Stimulated activated CD4-positive, alpha-beta T cell treated with anti-CD3 and anti-CD28 coated beads, Interleukin-12 subunit alpha, Interleukin-12 subunit beta, amount 100 ng/mL, for 24 hours (primary cell): ENCODE data around the gene ARHGEF17.
A peak's percentile ranks its signal among the peaks of the same experiment; 100 is the strongest.

Experiments used
- DNase-seq, 2 experiments: peaks; one replicate each; pipeline ENCODE4 v3.0.0-alpha.2; 2020; ENCODE audit warnings: low read depth in 2 of 2

Gene ARHGEF17

DNA sequence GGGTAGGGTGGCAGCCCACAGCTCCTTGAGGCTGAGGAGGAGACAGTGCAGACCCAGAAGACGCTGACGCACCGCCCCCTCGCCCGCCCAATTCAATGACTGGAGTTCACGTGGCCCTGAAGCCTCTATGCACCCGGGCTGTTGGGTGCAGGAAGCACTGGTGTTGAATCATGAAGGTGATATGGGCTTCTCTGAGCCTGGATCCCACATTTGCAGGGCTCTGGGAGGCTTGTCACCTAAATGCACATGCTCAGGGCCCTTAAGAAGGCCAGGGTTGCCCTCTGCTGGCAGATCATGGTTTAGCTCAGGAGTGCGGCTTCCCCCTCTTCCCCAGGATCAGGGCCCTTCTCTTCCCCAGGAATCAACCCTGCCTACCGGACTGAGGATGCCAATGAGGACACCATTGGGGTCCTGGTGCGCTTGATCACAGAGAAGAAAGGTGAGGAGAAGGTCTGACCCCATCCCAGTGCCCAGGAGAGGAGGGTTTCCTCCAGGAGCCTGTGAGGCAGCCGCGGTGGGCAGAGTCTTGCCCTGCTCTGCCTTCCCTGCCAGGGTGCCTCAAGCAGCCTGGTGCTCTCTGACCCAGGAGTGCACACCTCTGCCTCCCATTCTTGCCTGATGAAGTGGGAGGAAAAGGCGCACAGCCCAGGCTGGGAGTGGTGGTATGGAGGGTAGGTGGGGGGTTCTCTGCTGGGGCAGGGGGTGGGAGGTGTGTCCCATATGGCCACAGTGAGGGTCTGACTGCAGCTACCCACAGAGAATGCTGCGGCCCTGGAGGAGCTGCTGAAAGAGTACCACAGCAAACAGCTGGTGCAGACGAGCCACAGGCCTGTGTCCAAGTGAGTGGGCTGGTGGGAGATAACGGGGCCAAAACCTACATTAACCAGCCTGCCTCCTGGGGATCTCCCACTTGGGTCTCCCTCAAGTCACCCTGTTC, 85.7 kb downstream of the ARHGEF17 start:
- DNase-seq = peak; percentile 19 to 55

GRCh38 chr11:73394416-73395296, 86.6 kb downstream of the ARHGEF17 start:
- DNase-seq = no peak

- no peak for DNase-seq
Observed at GRCh38 chr11:73395297-73396208, 87.5 kb downstream of the ARHGEF17 start.

GRCh38 chr11:73396251-73396930, 88.3 kb downstream of the ARHGEF17 start:
- no peak for DNase-seq

DNA sequence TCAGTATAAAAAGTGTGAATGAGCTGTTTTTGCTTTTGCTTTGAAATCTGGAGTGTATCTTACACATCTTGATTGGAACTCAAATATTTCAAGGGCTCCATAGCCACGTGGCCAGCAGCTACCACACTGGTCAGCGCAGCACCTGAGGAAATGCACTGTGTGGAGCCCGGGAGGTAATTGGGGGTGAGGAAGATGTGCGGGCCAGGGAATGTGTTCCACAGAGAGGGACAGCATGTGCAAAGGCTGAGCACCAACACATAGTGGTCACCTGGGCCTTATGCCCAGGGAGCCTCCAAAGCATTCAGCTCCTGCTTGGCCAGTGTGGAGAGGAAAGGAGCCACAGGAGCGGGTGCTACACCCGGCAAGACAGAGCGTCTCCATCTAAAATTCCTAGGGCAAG, 88.9 kb downstream of the ARHGEF17 start:
- DNase-seq = no peak

GRCh38 chr11:73397468-73398131, 89.5 kb downstream of the ARHGEF17 start:
- DNase-seq = no peak

DNA sequence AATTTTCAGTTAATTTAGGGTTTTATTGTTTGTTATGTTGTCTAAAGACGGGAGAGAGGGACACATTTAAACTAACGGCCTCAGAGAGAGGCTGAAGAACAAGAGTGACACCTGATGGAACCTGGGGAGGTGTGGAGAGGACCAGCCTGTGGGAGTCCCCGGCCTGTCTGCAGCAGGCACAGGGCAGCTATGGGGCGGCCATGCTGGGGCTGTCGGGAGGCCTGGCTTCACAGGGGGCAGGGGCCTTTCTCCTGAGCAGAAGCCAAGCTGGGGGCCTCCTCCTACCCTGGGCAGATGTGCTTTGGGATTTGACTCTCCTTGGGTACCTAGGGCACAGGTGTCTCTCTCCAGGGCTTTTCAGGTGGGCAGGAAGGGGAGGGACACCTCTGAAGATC, 90.1 kb downstream of the ARHGEF17 start:
- DNase-seq = no peak

DNA sequence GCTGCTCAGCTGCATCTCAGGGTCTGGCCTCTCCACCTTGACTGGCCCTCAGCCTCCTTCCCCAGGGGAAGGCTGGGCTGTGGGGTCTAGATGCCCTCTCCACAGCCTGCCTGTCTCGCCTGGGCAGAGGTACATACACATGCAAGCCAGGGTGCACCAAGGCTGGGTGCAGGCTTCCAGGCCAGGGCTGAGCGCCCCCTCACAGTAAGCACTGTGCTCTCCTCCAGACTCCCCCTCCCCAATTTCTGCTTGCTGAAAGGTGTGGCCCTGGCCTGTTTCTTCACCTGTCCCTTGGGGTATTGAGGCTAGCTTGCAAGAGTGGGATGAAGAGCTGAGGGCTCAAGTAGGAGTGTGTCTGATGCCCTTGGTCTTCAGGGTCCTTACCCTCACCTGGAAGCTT, 90.6 kb downstream of the ARHGEF17 start:
- no peak for DNase-seq

GRCh38 chr11:73399159-73399590, 91.1 kb downstream of the ARHGEF17 start:
- DNase-seq = no peak

- no peak for DNase-seq
Observed at GRCh38 chr11:73399636-73400035, 91.6 kb downstream of the ARHGEF17 start.

- no peak for DNase-seq
Observed at GRCh38 chr11:73400293-73400692, 92.2 kb downstream of the ARHGEF17 start.

DNA sequence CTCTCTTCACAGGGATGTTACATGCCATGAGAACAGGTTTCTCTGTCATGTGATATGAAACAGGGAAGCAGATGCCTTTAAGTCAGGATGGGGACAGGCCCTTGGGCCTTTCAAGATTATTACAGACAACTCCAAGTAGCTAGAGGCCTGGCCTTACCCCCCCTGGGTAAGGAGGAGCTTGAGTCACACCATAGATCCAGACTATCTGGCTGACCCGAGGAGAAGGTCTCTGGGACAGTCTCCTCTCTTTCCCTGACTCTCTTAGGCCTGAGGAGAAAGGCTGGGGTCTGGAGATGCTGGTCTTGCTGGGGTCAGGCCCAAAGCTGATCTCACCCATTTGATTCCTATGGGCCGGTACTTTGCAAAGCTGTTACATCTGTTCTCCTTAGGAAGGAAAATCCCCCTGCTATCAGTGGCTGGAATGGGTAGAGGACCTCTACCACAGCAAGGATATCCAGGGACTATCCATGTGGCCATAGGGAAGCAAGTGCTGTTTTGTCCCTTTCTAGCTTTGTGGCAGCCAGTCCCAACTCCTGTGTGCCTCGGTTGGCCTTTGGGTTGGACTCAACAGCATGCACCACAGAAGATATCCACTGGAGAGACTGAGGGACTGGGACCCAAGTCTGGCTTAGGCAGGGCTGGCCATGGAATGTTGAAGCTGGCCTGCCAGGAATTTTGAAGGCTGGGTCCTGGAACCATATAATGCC, 93.3 kb downstream of the ARHGEF17 start:
- no peak for DNase-seq

- DNase-seq = no peak
Observed at GRCh38 chr11:73401924-73402833, 94.1 kb downstream of the ARHGEF17 start.

DNA sequence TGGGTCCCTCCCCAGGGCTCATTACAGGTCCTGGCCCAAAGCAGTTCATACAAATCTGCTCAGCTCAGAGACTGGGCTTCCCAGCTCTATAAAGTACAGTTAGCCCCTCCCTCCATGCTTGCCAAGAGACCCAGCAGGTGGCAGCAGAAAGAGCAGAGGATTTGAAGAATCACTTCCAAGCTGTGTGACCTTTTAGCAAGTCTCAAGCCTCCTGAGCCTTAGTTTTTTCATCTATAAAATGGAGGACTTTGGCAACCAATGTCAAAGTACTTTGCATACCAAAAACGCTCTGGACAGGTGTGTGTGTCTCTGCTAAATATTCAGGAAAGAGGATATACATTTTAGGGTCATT, 94.7 kb downstream of the ARHGEF17 start:
- DNase-seq = no peak

DNA sequence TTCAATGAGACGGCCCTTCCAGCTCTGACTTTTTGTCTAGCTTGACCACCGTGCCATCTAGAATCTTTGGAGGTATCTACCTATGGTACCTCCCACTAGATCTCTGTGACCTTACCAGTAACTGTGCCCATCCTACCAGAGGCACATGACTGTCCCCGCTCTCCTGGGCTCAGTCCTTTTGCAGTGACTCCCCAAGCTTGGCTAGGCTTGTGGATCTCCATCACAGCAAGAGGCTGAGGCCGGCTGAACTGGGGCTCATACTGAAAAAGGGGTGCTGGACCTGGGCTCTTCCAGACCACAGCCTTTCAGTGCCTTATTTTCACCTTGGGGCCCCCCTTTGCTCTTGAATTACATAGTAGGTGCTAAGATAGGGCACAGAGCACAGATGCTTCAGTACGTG, 95.5 kb downstream of the ARHGEF17 start:
- DNase-seq = no peak

DNA sequence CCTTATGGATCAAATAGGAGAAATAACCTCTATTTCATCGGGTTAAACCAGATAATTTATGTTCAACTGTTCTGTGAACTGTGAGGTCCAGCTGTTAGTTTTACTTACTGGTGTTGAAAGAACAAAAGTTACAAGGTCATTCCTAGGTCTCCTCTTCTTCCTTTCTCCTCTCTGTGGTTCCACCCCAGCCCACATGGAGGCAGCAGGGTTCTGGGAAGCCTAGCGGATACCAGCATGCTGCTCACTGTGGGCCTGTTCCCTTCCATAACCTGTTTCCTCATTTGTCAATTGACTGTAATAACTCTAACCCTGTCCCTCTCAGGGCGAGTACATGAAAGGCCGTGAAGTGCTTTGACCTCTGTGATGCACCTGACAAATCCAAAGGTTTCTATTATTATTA, 96.0 kb downstream of the ARHGEF17 start:
- no peak for DNase-seq

GRCh38 chr11:73404506-73405145, 96.5 kb downstream of the ARHGEF17 start:
- DNase-seq = no peak

- DNase-seq = no peak
Observed at GRCh38 chr11:73405146-73405510, 97.1 kb downstream of the ARHGEF17 start.
